ENCODE results near the gene RELCH. TPM values are rescaled to one million over a fixed set of nuclear protein-coding genes. Genes with fewer than 3 reads are reported as not detected.

RELCH gene
- total and polyA plus RNA-seq, 8 donors: 23.8 to 40.7 (median 34.1) TPM

GRCh38 chr18:62151068-62151771 is 35.8 kb upstream of the RELCH start:
- intact Hi-C loops (cut with DNase I): no loop called here
- Histone ChIP-seq H3K36me3 (peaks cover 0 to 22% of the 10 kb centered on the region in 2 donors), H3K27ac (no peak overlapping the region), H3K4me1 (no peaks in the 10 kb centered on the region), H3K4me3 (no peak overlapping the region), H3K27me3 (no peaks in the 10 kb centered on the region), H3K9me3 (no peaks in the 10 kb centered on the region)
- ATAC-seq: no peak
- TF ChIP-seq CTCF (IDR thresholded peaks at IDR 0.05): no peak
- DNase-seq: no peak

- H3K9me3 ChIP-seq: no peaks in the 10 kb centered on the region
- intact Hi-C loops (cut with DNase I): no loop called here
- no peak overlapping the region for H3K4me3 ChIP-seq
- H3K27ac ChIP-seq: no peak overlapping the region
- H3K4me1 ChIP-seq: no peaks in the 10 kb centered on the region
- peaks cover 0 to 26% of the 10 kb centered on the region in 2 donors for H3K36me3 ChIP-seq
- TF ChIP-seq CTCF (IDR thresholded peaks at IDR 0.05): no peak
- no peaks in the 10 kb centered on the region for H3K27me3 ChIP-seq
- no peak for ATAC-seq
- DNase-seq: no peak
Observed at GRCh38 chr18:62152844-62153243, 34.2 kb upstream of the RELCH start.

- intact Hi-C loops (cut with DNase I): no loop called here
- no peak for DNase-seq
Observed at GRCh38 chr18:62157843-62158242, 29.2 kb upstream of the RELCH start.

GRCh38 chr18:62164310-62164709 is 22.7 kb upstream of the RELCH start:
- H3K4me1 ChIP-seq: no peaks in the 10 kb centered on the region

More at GRCh38 chr18:62157843-62158242, 29.2 kb upstream of the RELCH start:
- no peak for ATAC-seq
- Histone ChIP-seq H3K27me3 (no peaks in the 10 kb centered on the region), H3K36me3 (peaks cover 0 to 24% of the 10 kb centered on the region in 2 donors), H3K9me3 (no peaks in the 10 kb centered on the region), H3K4me3 (no peak overlapping the region), H3K27ac (no peak overlapping the region), H3K4me1 (no peaks in the 10 kb centered on the region)
- TF ChIP-seq CTCF (IDR thresholded peaks at IDR 0.05): no peak

More at GRCh38 chr18:62164310-62164709, 22.7 kb upstream of the RELCH start:
- ATAC-seq (no peak), DNase-seq (no peak)
- no peak for TF ChIP-seq CTCF (IDR thresholded peaks at IDR 0.05)
- no peaks in the 10 kb centered on the region for H3K27me3 ChIP-seq
- H3K4me3 ChIP-seq: no peak overlapping the region
- no peak overlapping the region for H3K27ac ChIP-seq
- peaks cover 0 to 5% of the 10 kb centered on the region in 2 donors for H3K36me3 ChIP-seq
- intact Hi-C loops (cut with DNase I): no loop called here
- no peaks in the 10 kb centered on the region for H3K9me3 ChIP-seq

All from left lung (tissue), 10 donors.